G401 (cell line): Measurements from ENCODE around the gene ARHGDIA. TPM values are rescaled to one million over a fixed set of nuclear protein-coding genes. Genes with fewer than 3 reads are reported as not detected.

Experiments used
- DNase-seq: peaks from one replicate; pipeline ENCODE4 v3.0.0-alpha.2; 2015; ENCODE audit warnings: low spot score
- in situ Hi-C: cut with HindIII; loops from 2 replicates; pipeline ENCODE4 v1.10.0; 2016; ENCODE audit warnings: low sequenced_read_pairs, mixed read lengths
- total RNA-seq: library from RNA; depleted of rRNA; stranded (reverse); fragments of >200 nt; shearing (Covaris generic); gene quantifications from 2 replicates; pipeline ENCODE4 v1.2.3, GENCODE V29; 2014

The ARHGDIA gene
- total RNA-seq, 1 experiment from 2014 or later = 209 TPM

DNA sequence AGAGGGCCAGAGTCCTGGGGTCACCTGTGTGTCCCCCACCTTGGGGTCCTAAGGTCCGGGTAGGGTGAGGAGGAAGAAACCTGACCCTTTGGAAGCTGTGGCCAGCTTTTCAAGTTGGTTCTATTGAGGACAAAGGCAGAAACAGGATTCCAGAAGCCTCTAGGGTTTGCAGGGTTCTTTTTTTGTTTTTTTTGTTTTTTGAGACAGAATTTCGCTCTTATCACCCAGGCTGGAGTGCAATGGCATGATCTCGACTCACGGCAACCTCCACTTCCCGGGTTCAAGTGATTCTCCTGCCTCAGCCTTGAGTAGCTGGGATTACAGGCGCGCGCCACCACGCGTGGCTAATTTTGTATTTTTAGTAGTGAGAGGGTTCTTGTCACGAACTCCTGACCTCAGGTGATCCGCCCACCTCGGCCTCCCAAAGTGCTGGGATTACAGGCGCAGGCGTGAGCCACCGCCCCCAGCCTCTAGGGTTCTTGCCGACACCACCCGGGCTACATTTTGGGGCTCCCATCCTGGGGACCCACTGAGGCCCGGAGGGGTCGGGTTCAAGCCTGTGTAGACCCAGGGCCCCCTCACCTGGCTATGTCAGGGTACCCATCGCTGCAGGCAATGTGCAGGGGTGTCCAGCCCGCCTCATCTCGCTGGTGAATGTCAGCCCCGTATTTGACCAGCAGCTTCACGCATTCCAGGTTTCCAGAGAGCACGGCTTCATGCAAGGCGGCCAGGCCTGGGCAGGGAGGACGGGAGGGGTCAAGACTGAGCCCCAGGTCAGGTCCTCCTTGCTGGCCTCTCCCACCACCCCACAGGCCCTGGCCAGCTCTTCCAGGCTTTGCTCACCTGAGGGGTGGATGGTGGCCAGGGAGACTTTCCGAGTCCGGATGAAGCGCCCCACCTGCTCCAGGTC, 37.0 kb downstream of the ARHGDIA start:
- in situ Hi-C loops = no loop called here
- DNase-seq = no peak

GRCh38 chr17:81833160-81833920, 37.8 kb downstream of the ARHGDIA start, which contains the start of gene MCRIP1:
TSS of gene MCRIP1 (minus strand) at chr17:81833291. CDS start at chr17:81824506, 8,785 bp downstream.
- peak; percentile 85 for DNase-seq
- in situ Hi-C loops = no loop called here

DNA sequence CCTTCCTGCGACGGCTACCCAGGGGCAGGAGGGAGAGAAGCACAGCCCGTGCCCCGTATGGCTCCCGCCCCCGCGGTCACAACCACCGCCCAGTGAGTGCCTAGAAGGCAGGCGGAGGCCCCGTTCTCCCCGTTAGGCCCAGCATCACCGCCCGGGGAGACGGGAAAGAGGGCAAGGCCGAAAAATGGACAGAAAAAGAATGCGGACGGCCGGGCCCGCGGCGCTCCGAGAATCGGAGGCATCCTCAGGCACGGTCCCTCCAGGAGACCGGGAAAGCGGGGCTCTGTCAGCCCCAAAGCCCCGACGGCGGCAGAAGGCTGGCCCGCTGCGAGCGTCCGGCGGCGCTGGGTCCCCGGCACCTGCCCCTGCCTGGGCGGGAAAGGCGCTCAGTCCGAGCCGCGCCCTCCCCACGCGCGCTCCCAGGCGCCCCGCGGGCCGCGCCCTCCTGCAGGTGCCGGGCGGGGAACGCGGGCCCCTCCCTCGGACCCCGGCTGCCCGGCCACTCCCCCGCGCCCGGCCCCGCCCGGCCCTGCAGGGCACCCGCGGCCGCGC, 38.5 kb downstream of the ARHGDIA start:
- DNase-seq = no peak

DNA sequence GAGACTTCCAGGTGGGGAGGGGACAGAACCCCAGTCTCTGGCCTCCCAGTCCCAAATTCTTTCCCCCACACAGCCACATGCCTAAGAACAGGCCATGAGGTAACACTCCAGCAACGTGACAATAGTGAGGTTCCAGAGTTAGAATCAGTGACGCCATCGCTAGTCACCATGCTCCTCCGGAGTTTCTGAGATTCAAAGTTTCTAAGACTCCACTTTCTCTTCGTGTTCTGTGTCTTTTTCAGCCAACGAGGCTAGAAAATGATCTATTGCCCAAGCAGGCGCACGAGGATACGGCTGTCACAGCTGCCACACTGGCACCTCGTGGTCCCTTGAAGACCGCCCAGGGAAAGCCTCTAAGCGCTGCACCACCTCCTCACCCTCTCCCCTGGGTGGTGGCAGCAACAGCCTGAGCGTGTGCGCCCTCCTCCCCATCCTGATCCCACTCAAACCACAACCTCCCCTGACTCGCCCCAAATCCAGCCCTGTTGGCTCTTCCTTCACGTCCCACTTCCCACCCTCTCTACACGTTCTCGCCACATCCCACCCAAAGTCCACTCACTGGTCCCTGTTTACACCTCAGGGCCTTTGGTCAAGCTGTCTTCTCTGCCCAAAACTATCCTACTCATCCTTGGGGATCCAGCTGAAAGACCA, 39.1 kb downstream of the ARHGDIA start:
- DNase-seq = no peak
- in situ Hi-C loops = no loop called here

More for the DNA sequence above, 38.5 kb downstream of the ARHGDIA start:
- in situ Hi-C loops = no loop called here

DNA sequence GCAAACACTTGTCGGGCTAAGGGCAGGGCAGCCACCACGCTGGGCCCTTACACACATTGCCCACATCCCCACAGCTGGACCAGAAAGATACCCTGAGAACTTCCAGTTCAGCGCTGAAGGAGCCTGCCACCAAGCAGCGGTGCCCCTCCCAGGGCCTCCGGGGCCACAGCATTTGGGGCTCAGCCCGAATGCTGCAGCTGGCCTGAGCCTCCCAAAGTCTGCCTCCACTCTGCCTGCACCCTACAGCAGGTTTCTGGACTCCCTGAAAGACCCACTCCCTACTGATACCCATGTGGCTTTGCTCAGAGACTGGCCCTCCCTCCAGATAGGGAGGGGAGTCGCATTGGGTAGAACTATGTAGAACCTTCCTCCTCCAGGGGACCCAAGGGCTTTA, 39.6 kb downstream of the ARHGDIA start:
- DNase-seq = no peak
- in situ Hi-C loops = no loop called here

DNA sequence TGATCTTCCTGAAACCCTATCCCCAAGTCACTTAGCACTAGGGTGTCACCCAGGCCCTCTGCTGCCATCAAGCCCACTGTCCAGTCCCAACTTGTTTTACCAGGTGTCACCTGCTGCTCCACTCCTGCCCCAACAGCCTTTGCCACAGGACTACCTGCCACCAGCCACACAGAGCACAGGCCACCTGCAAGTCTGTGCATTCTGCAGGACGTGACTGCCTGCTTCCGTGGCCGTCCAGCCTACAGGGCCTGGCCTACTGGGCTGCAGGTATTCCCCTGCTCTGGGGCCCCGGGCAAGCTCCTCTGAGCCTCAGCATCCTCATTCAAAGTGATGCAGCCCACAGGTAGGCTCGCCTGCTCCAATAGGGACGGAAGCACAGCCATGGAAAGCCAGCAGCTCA, 41.3 kb downstream of the ARHGDIA start:
- DNase-seq = no peak
- in situ Hi-C loops = no loop called here

GRCh38 chr17:81828656-81829055, 42.5 kb downstream of the ARHGDIA start:
- in situ Hi-C loops = no loop called here
- DNase-seq = no peak

GRCh38 chr17:81825841-81826466, 45.2 kb downstream of the ARHGDIA start:
- DNase-seq = no peak
- in situ Hi-C loops = no loop called here

GRCh38 chr17:81824595-81824994, 46.5 kb downstream of the ARHGDIA start:
- no peak for DNase-seq
- in situ Hi-C loops = no loop called here

DNA sequence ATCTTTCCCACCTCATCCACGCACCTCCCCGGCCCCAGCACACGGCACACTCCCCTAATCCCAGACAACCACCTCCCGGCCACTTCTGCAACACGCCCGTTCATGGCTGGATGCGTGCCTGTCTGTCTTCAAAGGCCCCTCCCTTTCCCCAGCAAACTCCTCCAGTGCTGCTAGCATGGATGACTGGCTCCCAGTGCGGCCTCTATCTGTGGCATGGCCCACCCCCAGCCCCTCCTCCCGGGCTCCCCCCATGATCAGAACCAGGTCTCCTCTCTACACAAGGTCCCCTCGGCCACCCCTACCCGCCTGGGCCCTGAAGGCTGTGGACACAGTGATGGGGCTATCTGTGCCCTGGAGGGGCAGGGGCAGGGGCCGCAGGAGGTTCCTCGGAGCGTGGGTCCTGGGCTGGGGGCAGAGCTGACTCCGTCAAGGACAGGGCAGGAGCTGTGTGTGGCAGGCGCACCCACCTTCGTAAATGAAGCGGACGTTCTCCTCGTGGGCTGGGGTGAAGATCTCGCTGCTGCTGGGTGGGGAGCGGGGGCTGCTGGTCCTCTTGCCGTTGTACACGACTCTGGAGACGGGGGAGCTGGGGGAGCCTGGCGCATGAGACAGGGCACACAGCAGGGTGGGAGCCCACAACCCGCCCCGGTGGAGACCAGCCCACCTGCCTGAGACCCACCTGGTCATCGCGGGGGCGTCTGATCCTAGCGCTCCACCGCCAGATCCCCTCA, 47.2 kb downstream of the ARHGDIA start:
- in situ Hi-C loops = no loop called here
- DNase-seq = no peak

- in situ Hi-C loops = no loop called here
Observed at GRCh38 chr17:81822996-81823819, 47.9 kb downstream of the ARHGDIA start.

DNA sequence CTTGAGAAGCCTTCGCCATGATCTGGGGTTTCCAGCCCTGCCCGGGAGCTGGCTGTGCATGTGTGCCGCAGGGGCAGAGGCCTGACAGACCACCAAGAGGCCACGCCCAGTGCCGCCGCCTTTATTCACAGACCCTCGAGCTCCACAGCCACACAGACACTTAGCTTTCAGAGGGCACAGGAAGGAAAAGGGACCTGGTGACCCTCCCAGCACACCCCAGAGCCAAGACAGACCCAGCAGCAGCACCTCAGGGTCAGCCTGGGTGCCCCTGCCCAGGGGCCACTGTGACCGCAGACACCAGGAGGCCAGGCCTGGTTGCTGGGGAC, 48.9 kb downstream of the ARHGDIA start:
- in situ Hi-C loops = no loop called here

More at GRCh38 chr17:81822996-81823819, 47.9 kb downstream of the ARHGDIA start:
- DNase-seq = no peak

GRCh38 chr17:81821603-81822311, 49.4 kb downstream of the ARHGDIA start:
- in situ Hi-C loops = no loop called here
- DNase-seq = peak; percentile 29

More for the DNA sequence above, 48.9 kb downstream of the ARHGDIA start:
- DNase-seq = no peak

DNA sequence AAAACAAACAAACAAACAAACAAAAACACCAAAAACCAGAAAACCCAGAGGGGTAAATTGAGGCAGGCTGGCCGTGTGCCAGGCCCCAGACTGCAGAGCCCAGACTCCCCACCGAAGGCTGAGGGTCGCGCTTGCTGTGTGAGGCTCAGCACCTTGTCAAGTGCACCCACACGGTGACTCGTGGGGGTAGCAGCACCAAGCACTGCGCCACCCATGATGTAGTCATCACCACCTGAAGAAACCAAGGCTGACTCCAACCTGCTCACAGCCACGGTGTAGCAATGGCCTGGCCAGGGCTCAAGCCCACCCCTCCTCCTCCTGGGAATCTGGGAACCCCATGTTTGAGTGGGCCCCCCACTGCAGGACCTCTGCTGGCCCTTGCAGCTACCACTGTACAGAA, 50.0 kb downstream of the ARHGDIA start:
- no peak for DNase-seq
- in situ Hi-C loops = no loop called here

DNA sequence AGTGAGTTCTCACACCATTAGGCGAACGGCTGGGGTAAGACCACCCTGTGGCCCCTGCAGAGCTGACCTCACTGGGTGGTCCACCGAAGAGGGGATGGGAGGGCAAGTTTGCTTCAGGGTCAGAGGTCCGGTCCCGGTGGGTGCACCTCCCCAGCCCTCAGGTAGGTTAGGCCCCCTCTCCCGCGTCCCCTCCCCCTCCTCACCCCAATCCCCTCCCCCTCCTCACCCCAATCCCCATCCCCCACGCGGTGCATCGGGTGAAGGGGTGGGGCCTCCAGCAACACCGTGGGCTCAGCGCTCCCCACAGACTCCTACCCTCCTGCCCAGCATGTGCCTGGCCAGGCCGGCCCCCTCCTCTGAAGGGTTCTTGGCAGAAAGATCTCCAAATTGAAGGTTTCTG, 51.4 kb downstream of the ARHGDIA start:
- in situ Hi-C loops = no loop called here
- DNase-seq = no peak

- DNase-seq = no peak
- in situ Hi-C loops = no loop called here
Observed at GRCh38 chr17:81817758-81818147, 53.4 kb downstream of the ARHGDIA start.
